HG03354 (cell line): Measurements from ENCODE around the gene FRK.

ENCODE experiments used
- ATAC-seq: cut with Tn5 transposase; IDR thresholded peaks from one replicate; pipeline ENCODE4 v1.9.1; 2021; ENCODE audit warnings: mild to moderate bottlenecking; ENCODE audit not compliant: unreplicated experiment, poor library complexity, severe bottlenecking

The FRK gene

DNA sequence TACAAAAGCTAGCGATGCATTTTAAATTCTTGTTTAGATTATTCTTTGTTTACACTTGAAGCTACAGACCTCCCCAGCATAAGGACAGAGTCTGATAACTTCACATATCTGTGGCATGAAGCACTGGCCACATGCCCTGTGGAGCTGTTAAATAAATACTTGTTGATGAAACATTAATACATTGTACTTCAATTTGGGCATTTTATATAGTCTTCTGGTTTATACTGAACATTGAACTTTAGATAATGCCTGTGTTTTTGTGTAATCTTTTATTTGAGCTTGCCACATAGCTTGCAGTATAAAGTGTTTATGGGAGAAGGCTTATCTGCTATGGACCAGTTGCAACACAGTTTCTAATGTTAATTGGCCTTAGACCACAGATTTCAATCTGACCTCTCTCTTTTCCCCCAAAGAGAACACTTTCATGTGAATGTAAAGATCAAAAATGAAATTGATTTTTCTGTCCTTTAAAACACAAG, 48.2 kb downstream of the FRK start:
- ATAC-seq, result no peak

DNA sequence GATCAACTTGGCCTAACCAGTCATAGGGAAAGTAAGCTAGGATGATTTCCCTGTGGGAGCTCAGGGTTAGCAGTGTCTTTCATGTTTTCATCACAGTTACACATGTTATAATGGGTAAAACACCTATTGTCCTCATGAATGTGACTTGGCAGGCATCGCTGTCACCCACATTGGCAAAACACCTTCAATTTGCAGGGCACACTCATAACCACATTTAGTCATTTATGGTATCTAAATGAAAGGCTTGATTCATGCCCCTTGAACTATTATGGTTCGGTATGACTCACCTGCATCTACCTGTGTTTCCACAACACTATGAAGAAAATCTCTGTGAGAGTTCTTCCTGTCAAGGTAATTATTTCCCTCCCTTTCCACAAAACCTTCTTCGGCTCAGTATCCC, 49.2 kb downstream of the FRK start:
- ATAC-seq, result peak; percentile 58

DNA sequence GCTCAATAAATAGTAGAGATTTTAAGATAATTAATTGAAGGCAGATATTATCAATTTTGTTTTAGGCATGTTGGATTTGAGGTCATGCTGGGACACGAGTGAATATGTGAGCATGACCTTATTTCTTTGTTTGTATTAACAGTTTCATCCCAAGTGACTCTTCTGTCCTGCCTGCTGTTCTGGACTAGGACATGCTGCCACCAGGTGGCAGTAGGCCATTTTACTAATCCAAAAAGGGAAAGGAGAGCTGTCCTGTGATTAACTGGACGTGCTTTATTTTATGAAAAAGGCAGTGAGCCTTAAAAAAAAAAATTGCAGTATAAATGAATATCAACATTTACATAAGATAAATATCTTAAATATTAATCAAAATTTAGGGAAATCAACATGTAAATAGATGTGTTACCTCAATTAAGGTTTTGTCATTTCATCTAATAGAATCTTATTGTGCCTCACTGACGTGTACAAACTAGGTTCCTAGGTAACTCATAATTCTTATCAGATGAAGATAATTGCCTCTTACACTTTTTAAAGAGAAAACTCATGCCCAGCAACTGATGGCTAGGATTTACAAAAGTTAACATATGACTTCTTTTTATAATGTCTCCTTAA, 49.8 kb downstream of the FRK start:
- ATAC-seq, result peak; percentile 40

DNA sequence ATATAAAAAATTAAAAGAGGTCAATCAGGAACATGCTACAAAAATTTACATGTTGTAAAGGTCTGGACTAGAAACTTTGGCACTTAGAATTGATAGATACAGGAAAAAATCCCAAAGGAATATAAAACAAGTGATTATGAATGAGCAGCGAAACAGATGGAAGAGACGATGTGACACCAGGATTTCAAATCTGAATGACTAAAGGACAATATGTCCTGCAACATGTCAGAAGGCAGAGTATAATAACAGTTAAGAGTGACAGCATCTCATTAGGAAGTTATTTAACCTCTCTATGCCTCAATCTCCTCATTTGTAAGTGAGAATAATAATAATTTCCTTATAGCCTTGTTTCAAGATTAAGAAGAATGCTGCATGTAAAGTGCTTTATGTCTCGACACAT, 50.3 kb downstream of the FRK start:
- ATAC-seq, result no peak

DNA sequence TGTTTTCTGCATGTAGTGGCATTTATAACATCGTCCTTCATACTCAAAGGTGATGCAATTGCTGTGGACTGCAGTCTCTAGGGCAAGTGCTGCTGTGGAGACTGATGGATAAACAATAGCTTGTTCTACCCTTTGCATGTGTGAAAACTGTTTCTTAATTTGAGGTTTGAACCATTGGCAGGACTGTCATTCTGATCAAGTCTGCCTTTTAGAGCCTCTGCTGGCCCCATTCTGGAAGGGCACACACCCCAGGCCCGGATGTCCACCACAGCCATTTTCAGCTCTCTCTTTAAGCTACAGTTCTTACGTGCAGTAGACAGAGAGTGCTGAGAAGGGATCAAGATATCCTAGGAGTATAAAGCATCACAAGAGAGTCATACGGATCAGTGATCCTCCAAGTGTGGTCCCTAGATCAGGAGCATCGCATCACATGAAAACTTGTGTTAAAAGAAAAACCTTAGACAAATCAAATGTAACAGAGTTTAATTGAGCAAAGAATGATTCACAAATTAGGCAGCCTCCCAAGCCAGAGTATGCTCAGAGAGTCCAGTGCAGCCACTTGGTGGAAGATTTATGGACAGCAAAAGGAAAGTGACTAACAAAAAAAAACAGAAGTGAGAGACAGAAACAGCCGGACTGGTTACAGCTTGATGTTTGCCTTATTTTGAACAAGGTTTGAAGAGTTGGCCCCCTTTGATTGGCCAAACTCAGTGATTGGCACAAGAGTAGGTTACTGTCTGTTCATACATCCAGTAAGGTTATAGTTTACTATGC, 52.0 kb downstream of the FRK start:
- ATAC-seq, result peak; percentile 73

DNA sequence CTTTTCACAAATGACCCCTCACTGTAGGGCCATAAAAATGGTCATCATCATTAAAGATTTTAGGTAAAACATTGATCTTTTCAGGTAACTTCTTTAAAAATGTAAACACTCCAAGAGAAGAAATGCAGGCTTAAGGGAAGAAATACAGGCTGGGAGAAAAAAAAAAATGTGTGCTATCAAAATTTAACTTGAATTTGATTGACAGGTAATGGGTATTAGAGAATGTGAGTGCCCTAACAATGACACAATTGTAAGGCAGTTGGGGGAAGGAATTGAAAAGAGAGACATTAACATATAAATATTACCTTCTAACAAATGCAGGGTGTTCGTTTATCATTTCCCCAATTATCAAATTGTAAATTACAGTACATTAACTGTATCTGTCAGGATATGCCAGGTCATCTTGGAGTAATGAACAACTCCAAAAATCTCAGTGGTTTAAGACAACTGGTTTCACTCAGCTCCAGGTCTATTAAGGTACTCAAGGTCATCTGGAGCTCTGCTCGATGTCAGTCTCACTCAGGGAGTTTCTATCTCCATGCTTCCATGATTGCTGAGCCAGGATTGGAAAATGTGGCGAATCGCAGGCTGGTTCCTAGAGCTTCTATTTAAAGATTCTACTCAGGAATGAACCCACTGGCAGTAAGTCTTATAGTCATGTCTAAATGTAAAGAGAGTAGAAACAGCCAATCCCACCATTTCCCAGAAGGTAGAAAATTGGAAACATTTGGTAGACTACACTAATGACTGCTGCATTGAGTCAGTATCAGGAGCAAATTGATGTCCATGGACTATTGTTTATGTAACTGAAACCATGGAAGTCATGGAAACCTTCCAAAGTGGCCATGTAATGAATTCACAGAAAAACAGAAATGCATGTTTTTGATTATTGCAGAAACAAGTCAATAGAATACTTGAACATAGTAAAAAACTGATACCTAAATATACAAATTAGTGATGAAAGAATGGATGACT, 55.6 kb downstream of the FRK start:
- ATAC-seq, result no peak

DNA sequence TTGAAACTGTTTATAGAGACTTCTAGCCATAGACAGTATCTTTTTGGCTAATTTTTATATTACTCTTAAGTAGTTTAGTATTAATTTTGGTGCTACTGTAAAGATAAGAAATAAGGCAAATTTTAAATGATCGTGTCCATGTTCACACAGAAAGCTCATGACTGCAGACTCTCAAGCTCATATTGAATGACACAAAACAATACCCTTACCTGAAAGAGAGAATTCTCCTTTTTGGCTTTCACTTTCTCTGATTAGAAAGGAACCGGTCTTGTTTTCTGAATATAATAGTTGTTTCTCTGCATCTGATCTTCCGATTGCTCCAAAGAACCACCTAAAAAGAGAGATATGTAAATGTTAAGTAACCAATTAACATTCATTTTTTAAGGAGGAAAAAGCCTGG, 57.0 kb downstream of the FRK start:
- ATAC-seq, result peak; percentile 81

DNA sequence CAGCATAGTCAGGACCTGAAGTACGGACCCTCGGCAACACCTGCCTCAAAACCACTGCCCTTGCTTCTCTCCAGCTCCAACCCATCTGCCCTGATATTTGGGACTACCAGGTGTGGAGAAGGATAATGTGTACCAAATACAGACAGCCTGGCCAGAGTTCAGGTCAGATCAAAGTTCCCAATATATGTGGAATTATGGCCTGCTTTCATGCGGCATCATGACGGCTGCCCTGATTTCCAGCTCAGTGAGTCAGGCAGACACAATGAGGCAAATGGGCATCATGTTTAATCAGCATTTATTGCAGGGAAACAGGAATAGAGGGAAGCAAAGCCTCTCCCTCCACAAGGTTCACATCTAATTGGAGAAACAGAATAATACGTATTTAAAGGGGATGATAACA, 57.9 kb downstream of the FRK start:
- no peak for ATAC-seq

DNA sequence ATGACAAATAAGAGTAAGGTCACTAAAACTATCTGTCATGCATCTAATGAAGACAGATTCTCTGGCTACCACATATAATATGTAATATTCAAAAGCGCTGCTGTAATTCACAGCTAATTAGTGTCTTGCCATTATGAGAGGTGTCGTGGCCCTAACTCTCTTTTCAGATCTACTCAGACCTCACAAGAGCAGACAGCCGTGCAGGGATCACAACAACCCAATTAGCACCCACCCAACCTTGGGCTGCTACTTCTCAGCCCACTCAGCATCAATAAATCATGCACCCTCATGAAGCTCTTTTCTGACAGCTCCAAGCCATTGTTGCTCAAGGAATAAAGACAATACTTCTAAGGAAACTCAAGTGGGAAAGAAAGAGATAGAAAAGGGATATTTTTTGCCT, 61.5 kb downstream of the FRK start:
- no peak for ATAC-seq

DNA sequence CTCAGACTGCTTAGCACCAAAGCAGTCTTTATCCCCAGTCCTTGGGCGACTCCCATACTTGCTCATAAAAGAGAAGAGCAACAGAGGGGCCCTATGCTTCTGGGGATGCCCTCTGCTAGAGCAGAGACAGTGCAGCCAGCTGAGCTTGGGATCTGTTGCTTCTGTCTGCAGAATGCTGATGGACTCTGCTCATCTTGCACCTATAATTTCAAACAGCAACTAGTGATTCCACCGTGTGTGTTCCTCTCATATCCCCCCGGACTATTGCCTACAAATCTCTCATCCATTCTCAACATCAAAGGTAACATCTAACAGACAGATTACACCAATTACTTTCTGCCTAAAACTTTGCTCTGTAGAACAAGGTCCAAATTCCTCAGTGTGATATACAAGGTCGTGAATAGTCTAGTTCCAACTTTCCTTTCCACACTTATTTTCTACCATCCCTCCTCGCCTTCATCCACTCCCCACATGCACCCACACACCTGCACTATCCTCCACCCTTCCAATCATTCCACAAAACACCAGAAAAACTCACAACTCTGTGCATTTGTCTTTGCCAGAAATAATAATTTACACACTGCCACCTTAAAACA, 62.6 kb downstream of the FRK start:
- ATAC-seq, result no peak

DNA sequence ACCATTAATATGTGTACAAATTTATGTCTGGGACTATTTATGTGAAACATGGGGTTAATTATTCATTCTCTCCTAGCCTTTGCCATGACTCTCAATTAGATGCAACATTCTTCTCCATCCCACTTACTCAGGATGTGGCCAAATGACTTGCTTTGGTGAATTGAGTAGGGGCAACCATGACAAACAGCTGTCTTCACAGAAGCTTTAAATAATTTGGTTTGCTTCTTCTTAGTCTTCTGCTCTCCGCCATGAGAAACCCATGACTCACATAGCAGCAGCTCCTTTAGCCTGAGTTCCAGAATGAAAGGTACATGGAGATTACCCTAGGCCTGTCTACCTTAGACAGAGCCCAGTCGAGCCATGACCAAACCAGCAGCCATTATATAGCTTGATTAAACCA, 74.7 kb downstream of the FRK start:
- no peak for ATAC-seq

DNA sequence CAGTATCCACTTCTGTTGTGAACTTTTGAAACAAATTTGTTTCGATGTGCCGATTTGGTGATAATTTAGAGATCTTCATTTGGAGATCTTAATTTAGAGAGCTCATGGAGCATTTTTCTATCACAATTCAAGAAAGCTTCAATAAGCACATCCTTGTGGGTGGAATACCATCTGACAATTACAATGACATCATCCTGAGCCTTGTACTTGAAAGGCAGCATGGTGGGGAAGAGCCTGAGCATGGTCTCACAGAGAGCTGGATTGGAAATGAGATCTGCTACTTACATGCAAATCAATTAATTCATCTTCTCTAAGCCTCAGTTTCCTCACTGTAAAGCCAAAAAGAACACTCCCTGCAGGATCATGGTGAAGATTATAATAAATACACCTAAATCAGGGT, 75.9 kb downstream of the FRK start:
- ATAC-seq, result no peak

DNA sequence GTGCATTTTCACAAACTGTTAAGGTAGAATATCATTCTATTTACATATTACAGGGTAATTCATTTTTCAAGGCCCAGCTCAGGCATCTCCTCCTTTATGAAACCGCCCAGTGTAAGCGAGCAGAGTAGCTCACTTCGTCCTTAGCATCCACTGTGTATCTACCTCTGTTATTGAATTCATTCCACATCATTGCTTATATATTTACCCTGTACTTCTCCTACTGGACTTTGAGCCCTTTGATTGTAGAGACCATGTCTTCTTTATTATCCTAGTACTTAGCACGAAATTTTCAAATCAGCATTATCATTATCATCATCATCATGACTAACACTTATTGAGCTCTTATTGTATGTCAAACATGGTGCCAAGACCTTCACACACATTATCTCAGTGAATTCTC, 76.7 kb downstream of the FRK start:
- no peak for ATAC-seq

DNA sequence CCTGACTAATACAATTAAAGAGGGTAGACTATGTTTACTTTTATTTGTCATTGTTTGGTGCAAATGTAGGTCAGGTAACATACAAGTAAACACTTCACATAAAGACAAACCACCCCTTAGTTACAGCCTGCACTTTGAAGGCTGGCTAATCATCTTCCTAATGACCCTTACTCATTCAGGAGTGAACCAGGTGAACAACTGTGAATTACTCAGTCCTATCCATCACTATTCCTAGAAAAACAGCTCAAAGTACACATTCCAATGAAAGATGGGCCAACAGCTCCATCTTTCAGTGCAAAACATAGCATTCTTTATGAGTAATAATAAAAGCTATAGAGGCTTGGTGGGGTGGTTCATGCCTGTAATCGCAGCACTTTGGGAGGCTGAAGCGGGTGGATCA, 78.2 kb downstream of the FRK start:
- no peak for ATAC-seq

DNA sequence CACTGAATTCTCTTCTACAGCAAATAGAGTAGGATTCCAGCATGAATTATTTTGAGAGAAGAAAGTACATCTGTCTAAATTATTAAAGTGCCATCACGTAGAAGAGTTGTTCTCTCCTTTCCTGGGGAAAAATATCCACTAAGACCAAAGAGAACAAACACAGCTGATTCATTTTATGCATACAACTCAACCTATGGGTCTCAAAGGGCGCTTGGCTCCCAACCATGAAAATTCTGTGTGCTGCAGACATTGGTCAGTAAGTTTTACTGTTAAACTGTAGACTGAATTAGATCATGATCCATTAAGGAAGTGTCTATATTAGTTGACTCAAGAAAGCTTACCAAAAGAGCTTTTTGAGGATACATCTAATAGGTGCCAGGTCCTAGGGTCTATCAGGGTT, 83.5 kb downstream of the FRK start:
- no peak for ATAC-seq

DNA sequence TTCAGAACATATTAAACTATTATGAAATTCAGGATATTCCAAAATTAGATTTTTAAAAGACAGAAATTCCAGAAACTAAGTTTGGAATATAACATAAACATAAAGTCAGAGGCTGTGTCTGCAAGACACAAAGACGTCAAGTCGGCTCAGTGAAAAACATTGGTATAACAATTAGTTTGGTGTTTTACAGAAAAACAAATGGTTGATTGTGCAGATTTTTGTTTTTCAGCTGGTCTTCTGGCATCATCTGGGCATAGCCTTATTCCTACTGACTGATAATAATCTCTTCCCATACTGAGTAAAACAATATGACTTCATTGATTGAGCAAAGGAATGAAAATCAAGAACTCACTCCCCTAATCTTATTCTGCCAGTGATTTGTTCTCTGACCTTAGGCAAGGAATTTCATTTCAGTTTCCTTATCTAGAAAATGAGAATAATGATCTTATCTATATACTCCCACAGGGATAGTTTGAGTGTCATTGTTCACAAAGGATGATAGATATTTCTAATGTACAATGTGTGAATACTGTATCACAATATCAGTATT, 84.3 kb downstream of the FRK start:
- ATAC-seq, result no peak

DNA sequence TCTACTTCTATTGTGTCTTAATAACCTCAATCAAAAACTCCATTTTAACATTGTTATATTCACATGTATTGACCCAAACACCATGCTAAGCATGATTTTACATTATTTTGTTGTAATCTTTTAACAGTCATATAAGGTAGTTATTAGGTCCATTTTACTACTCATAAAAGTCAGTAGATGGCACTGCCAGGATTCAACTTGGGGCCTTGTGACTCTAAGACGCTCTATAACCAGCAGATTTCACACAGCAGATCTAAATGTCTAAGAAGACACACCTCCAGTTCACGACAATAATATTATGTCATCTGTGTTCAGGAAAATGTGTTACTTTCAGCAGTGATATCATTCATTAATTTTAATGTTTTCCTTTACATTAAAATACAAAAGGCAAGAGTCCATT, 88.0 kb downstream of the FRK start:
- no peak for ATAC-seq

DNA sequence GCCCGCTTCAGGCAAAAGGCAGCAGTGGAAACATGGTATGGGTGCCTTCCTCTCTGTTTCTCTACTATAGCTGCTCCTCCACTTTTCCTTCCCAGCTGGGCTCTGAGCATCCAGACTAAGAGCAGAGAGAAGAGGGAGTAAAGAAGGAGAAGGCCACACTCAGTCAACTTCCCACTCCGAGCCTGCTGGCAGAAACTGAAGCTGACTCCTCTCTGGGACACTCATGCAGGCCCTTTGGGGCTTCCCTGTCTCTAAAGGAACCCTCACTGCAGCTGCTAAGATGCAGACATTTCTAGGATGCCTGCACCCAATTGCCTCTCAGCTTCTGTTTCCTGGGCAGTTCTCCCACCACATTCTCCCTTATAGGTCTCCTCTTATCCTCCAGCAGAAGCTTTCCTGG, 88.9 kb downstream of the FRK start:
- no peak for ATAC-seq

DNA sequence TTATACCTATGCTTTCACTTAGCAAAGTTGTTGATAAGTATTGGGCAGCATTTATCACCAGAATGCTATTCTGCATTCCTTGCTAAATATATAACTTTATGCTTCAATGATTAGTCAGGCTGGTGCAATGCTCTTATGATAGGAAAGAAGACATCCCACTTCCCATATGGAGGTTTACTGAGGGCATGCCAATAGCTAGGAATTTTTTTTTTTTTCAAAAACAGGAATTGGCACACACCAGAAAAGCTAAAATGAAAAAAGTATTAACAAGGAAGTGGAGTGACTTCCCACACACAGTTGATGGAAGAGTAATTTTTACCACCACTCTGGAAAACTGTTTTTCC, 90.8 kb downstream of the FRK start:
- ATAC-seq, result no peak
